ENCODE data around the gene GZMA.
"Not testable (repeated sequence)": the region's sequence is repeated elsewhere in the genome, so short reads cannot be mapped to it uniquely, and the experiment has no call there.

Gene GZMA

DNA sequence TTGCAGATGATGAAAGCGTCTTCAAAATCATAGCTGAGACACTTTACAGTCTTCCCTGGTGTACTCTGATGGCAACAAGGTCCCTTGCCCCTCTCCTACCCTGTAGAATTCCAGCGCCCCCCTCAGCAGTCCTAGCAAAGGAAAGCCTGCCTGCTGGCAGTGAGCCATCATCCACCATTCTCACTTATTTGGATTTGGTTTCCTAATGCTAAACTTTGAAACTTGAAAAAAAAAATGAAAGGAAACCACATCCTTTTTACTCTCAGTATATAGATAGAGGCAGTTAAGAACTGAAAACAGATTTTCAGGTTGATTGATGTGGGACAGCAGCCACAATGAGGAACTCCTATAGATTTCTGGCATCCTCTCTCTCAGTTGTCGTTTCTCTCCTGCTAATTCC lies at the start of gene GZMA:
GZMA (plus strand) TSS at position 299 of the 400 bp plus-strand sequence; CDS start at position 336, 37 bp downstream.
- DNase-seq (ENCODE audit: low read depth), result no peak

DNA sequence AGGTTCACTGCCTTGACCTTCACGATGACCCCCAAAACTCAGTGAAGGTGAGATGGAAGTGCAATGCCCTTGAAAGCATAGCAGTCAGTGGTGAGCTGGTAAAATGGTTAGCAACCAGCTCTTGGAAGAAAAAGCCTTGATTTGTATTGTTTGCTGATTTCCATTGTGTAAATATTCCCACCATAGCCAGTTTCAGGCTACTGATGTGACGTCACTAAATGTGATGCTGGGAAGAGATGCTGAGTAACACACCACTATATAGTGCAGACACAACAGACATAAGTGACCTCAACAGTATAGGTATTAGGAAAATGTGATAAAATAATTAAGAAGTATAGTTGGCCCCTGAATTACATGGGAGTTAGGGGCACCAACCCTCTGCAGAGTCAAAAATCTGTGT lies 47.3 kb upstream of the GZMA start:
- DNase-seq (ENCODE audit: low read depth), result no peak

DNA sequence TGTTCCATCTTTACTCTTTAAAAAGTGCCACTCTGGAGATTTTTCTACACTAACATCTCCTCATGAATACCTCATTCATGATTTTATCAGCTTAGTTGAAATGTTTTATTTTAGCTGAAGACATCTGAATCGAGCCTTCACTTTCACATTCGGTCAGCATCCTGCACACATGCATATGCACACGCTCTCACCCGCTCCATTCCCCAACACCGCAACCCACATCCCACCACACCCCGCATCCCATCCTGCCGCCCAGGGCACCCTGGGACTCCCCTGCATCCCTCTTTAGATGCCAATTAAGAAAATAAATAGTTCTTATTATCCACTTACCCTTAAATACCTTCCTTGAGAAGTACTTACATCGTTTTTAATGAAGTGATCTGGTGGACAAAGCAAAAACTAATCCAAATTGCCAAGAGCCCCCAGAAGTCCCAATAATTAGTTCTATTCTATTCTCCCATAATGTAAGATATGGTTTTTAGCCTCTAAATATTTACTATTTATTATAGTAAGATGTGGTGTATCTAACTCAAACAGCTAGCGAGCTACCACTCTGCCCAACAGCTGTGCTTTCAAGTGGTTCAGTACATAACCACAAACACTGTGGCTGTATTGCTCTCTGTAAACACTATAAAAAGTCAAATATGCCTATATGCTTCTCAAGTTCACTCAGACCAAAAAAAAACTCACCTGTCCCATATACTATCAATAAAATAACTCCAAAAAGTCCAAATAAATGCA lies 40.2 kb upstream of the GZMA start:
- DNase-seq (ENCODE audit: low read depth), result peak; percentile 14

- DNase-seq (ENCODE audit: low read depth), result no peak
Measured at GRCh38 chr5:55063220-55063863, 39.1 kb upstream of the GZMA start.

DNA sequence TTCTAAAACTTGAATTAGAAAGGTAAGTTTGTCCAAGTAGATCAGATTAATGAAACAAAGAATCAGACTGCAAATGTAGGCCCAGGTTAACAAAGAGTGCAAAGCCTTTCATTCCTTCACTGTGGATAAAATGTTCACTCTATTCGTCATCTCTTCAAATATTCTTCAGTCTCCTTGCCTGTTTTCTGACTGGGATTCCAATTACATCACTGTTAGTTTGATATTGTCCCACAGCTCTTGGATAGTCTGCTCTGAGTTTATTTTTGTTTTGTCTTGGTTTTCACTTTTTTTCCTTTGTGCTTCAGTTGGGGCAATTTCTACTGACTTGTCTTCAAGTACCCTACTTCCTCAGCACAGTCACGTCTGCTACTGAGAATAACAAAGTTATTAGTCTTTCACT lies 38.5 kb upstream of the GZMA start:
- no peak for DNase-seq (ENCODE audit: low read depth)

DNA sequence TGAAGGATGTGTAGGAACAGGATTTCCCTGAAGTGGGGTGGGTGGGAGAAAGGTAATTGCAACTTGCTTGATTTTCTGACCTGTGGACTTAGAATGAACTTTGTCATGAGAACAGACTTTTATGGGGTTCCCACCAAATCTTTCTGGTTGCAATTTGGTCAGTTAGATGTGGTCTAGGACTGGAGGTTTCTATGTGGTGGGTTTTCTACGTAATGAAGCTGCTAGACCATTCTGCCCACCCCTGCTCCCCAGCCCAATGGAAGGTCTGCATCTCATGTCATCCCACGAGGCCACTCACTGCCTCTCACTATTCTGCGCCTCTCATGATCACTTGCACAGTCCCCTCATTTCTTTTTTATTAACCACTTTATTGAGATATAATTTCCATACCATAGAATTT lies 37.9 kb upstream of the GZMA start:
- DNase-seq (ENCODE audit: low read depth), result no peak

DNA sequence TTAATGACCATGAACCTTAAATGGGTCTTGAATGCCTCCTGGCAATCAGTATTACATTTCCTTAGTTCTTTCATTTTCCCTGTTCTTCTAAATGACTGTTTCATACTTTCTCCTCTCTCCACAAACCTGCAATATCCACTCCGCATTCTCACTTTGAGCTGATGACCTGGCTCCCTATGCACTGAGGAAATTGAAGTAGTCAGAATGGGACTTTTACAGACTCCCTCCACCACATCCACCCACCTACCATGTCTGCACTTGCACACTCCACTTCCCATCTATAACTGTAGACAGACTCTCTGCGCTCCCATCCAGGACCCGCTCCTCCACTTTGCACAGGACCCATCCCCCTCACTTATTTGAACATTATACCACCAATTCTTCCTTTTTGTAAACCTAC lies 36.2 kb upstream of the GZMA start:
- DNase-seq (ENCODE audit: low read depth), result no peak

GRCh38 chr5:55070968-55071367 lies 31.5 kb upstream of the GZMA start:
- DNase-seq (ENCODE audit: low read depth), result no peak

- no peak for DNase-seq (ENCODE audit: low read depth)
Measured at GRCh38 chr5:55071413-55071812, 31.0 kb upstream of the GZMA start.

DNA sequence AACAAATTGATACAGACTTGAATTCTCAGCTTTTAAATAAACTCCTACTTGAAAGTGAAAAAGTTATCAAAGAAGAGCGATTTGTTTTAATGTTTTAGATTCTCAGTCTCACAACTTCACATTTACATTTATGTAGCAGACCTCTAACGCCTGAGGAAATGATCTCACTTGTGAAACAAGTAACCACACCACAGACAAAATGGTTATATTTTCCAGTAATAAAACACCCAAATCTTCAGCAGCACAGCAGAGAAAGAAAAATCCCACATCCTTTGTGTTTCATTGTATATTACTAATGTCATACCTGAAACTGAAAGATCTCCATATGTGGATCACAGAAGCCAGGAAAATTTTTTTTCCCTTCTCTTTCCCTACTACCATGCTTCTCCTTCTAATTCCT lies 29.8 kb upstream of the GZMA start:
- DNase-seq (ENCODE audit: low read depth), result no peak

DNA sequence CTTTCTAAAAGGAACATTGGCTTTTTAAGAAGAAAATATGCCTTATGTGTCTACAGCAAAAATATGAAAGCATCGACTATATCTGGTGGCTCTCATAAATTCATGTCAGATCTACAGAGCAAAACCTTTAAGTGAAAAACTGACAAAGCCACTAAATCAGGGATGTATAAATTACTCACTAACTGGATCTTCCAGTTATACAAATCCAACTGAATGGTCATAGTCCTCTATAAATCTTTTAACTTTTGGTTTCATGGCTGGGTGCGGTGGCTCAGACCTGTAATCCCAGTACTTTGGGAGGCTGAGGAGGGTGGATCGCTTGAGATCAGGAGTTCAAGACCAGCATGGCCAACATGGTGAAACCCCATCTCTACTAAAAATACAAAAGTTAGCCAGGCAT lies 29.2 kb upstream of the GZMA start:
- DNase-seq (ENCODE audit: low read depth), result no peak

- DNase-seq (ENCODE audit: low read depth), result no peak
Measured at GRCh38 chr5:55081541-55081940, 20.9 kb upstream of the GZMA start.

DNA sequence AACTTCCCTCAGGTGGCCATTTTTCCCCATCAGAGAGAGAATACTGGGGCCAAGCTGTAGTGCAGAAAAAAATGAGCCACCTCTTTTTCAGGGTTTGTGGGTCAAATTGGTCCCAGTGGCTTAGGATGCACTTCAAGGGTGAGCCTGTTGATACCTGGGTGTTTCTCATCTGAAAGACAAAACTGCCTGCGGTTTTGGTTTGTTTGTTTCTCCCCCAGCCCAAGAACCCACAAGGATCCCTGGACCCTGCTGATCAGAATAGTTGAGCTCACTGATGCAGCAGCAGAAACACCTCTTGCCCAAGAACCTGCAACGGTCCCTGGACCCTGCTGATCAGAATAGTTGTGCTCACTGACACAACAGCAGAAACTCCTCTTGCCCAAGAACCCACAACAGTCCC lies 13.1 kb upstream of the GZMA start:
- DNase-seq (ENCODE audit: low read depth), result not testable (repeated sequence)

- not testable (repeated sequence) for DNase-seq (ENCODE audit: low read depth)
Measured at GRCh38 chr5:55091011-55091410, 11.4 kb upstream of the GZMA start.

- no peak for DNase-seq (ENCODE audit: low read depth)
Measured at GRCh38 chr5:55096182-55096581, 6.3 kb upstream of the GZMA start.

DNA sequence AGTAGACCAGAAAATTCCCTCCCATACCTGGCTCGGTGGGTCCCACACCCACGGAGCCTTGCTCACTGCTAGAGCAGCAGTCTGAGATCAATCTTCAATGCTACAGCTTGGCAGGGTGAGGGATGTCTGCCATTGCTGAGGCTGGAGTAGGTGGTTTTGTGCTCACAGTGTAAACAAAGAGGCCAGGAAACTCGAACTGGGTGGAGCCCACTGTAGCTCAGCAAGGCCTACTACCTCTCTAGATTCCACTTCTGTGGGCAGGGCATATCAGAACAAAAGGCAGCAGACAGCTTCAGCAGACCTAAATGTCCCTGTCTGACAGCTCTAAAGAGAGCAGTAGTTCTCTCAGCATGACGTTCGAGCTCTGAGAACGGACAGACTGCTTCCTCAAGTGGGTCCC lies 5.6 kb upstream of the GZMA start:
- peak; percentile 22 for DNase-seq (ENCODE audit: low read depth)

- DNase-seq (ENCODE audit: low read depth), result not testable (repeated sequence)
Measured at GRCh38 chr5:55101148-55101547, 1.3 kb upstream of the GZMA start.

- no peak for DNase-seq (ENCODE audit: low read depth)
Measured at GRCh38 chr5:55101556-55102276, 730 bp upstream of the GZMA start.

DNA sequence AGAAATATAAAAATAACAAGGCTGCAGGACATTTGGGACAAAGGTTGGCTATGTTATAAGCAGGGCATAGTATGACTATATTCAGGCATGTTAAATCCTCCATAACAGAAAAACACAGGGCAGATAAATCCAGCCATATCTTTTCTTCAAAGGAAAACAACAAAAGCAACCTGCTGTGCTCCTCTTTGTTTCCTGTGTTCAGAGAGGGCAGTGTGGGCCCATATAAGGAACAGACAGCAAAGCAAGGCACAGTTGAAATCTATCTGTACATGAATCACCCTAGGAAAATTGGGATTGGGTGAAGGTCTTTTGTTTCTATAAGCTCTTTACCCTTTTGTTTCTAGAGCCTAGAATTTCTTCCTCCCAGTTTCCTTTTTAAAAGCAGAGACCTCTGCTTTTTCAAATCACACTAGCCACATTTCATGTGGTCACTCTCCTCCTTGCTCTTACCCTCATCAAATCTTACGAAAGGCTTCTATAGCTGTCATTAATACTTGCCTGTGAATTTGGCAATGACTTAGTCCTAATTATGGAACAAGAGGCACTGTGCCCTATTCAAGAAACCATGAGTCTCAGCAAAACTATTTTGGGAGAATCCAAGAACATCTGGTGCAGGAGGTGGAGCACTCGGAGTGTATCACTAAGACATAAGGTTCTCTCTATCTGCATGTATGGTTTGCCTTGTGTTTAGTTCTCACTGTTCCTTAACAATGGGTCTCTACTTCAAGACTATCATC lies 1.8 kb downstream of the GZMA start:
- DNase-seq (ENCODE audit: low read depth), result no peak

GRCh38 chr5:55104946-55105701 lies 2.7 kb downstream of the GZMA start:
- DNase-seq (ENCODE audit: low read depth), result no peak

GRCh38 chr5:55105976-55106375 lies 3.5 kb downstream of the GZMA start:
- not testable (repeated sequence) for DNase-seq (ENCODE audit: low read depth)

- no peak for DNase-seq (ENCODE audit: low read depth)
Measured at GRCh38 chr5:55108661-55109060, 6.2 kb downstream of the GZMA start.
